ENCODE data around the gene MGAT3. TPM values are rescaled to one million over a fixed set of nuclear protein-coding genes. Genes with fewer than 3 reads are reported as not detected.

MGAT3 gene
- total and polyA plus RNA-seq, 2 of the 13 experiments (the other 11 are each of a cell fraction or from before 2014, with no cell fraction given), result 0.11 to 0.15 TPM

- TF ChIP-seq ZNF646 (CRISPR knock-in tag; IDR thresholded peaks at IDR 0.05), result no peak
- TF ChIP-seq SIN3A (IDR thresholded peaks at IDR 0.05; ENCODE audit: borderline replicate concordance, low read depth, low read length), result peak; percentile 40; the same call in 1 of the 2 replicates
- TF ChIP-seq U2AF1 (optimal IDR thresholded peaks at IDR 0.05; ENCODE audit: low read depth, low read length), result no peak
- no peak for TF ChIP-seq NONO (IDR thresholded peaks at IDR 0.05)
- peak; percentile 83 for TF ChIP-seq NONO (CRISPR knock-in tag; conservative IDR thresholded peaks at IDR 0.05)
- TF ChIP-seq ISX (CRISPR knock-in tag; conservative IDR thresholded peaks at IDR 0.05), result 0 out of 2 replicates have a peak, but pooled peaks have one; percentile 25
- TF ChIP-seq CENPX (CRISPR knock-in tag; IDR thresholded peaks at IDR 0.05), result no peak
- TF ChIP-seq LRRFIP1 (CRISPR knock-in tag; conservative IDR thresholded peaks at IDR 0.05), result no peak
- peak; percentile 79 for TF ChIP-seq MXD1 (CRISPR knock-in tag; IDR thresholded peaks at IDR 0.05)
- TF ChIP-seq ZNF616 (CRISPR knock-in tag; IDR thresholded peaks at IDR 0.05; ENCODE audit: low read depth), result no peak
- no peak for TF ChIP-seq CEBPZ (IDR thresholded peaks at IDR 0.05; ENCODE audit: low read length)
- no peak for TF ChIP-seq SRSF4 (IDR thresholded peaks at IDR 0.05; ENCODE audit: low read depth, low read length, poor library complexity, severe bottlenecking)
- no peak for TF ChIP-seq TMF1 (CRISPR knock-in tag; IDR thresholded peaks at IDR 0.05; ENCODE audit: low read depth)
- TF ChIP-seq PTBP1 (IDR thresholded peaks at IDR 0.05; ENCODE audit: low read depth, low read length, poor library complexity, severe bottlenecking), result peak; percentile 91
- peak; percentile 93 for TF ChIP-seq CEBPB (IDR thresholded peaks at IDR 0.05; ENCODE audit: borderline replicate concordance, low read depth, low read length)
Observed at GRCh38 chr22:39532215-39533073, 75.6 kb downstream of the MGAT3 start, which contains the start of gene RPS19BP1 (continued).
